Muscle layer of duodenum (tissue), 2 donors: ENCODE results near the gene GRID1.

Experiments used
- H3K27ac ChIP-seq: one replicate; pipeline ENCODE4 v1.7.0; 2013; ENCODE audit warnings: mild to moderate bottlenecking, low read length
- H3K27me3 ChIP-seq: one replicate; pipeline ENCODE4 v1.7.0; 2013; ENCODE audit warnings: low read depth, mild to moderate bottlenecking, control low read depth, low read length
- H3K36me3 ChIP-seq, 2 donors: one replicate each; pipeline ENCODE4 v1.7.0; 2013; ENCODE audit warnings: low read length in 2 of 2, control low read depth in 1 of 2, mild to moderate bottlenecking in 1 of 2; ENCODE audit not compliant: insufficient read depth in 2 of 2, control insufficient read depth in 1 of 2
- H3K4me1 ChIP-seq, 2 donors: one replicate each; pipeline ENCODE4 v1.7.0; 2013; ENCODE audit warnings: low read length in 2 of 2, mild to moderate bottlenecking in 2 of 2, control low read depth in 1 of 2, moderate library complexity in 1 of 2; ENCODE audit not compliant: insufficient read depth in 2 of 2, control insufficient read depth in 1 of 2
- H3K4me3 ChIP-seq, 2 donors: one replicate each; pipeline ENCODE4 v1.7.0; 2013; ENCODE audit warnings: low read length in 2 of 2, low read depth in 1 of 2, mild to moderate bottlenecking in 1 of 2
- H3K9me3 ChIP-seq, 2 donors: one replicate each; pipeline ENCODE4 v1.7.0; 2013; ENCODE audit warnings: low read length in 2 of 2, control low read depth in 1 of 2, mild to moderate bottlenecking in 1 of 2; ENCODE audit not compliant: control insufficient read depth in 1 of 2
- donor health status: healthy.

The GRID1 gene

DNA sequence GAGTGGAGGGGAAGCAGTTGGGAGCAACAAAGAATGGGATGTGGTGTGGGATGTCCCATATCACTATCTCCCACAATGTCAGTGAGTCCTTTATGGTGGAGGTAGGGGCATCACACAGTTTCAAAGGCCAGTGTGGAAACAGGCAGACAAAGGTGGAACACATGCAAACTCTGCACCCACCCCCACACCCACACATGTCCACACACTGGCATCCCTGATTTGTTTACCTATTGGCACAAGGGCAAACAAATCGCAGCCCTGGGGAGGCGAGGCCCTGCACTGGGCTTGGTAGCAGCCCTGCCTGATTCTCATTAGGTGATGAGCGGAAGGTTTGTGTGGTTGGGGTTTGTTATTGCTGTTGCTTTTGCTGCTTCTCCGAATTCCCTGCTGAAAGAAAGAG is 243.3 kb downstream of the GRID1 start:
- no peaks in the 10 kb centered on the region for H3K27me3 ChIP-seq
- no peaks in the 10 kb centered on the region for H3K9me3 ChIP-seq
- no peak overlapping the region for H3K27ac ChIP-seq
- no peaks in the 10 kb centered on the region for H3K4me1 ChIP-seq
- no peak overlapping the region for H3K4me3 ChIP-seq
- H3K36me3 ChIP-seq = no peaks in the 10 kb centered on the region

GRCh38 chr10:86122646-86123045 is 243.9 kb downstream of the GRID1 start:
- H3K27me3 ChIP-seq = no peaks in the 10 kb centered on the region
- H3K27ac ChIP-seq = no peak overlapping the region
- no peak overlapping the region for H3K4me3 ChIP-seq
- H3K4me1 ChIP-seq = no peaks in the 10 kb centered on the region
- H3K9me3 ChIP-seq = no peaks in the 10 kb centered on the region
- no peaks in the 10 kb centered on the region for H3K36me3 ChIP-seq

GRCh38 chr10:86121200-86121599 is 245.4 kb downstream of the GRID1 start:
- no peaks in the 10 kb centered on the region for H3K36me3 ChIP-seq
- H3K9me3 ChIP-seq = no peaks in the 10 kb centered on the region
- H3K27ac ChIP-seq = no peak overlapping the region
- no peak overlapping the region for H3K4me3 ChIP-seq
- no peaks in the 10 kb centered on the region for H3K27me3 ChIP-seq
- H3K4me1 ChIP-seq = no peaks in the 10 kb centered on the region

- Histone ChIP-seq H3K27me3 (no peaks in the 10 kb centered on the region), H3K4me1 (no peaks in the 10 kb centered on the region), H3K4me3 (no peak overlapping the region), H3K36me3 (no peaks in the 10 kb centered on the region), H3K27ac (no peak overlapping the region), H3K9me3 (no peaks in the 10 kb centered on the region)
Measured at GRCh38 chr10:86117051-86117450, 249.5 kb downstream of the GRID1 start.

DNA sequence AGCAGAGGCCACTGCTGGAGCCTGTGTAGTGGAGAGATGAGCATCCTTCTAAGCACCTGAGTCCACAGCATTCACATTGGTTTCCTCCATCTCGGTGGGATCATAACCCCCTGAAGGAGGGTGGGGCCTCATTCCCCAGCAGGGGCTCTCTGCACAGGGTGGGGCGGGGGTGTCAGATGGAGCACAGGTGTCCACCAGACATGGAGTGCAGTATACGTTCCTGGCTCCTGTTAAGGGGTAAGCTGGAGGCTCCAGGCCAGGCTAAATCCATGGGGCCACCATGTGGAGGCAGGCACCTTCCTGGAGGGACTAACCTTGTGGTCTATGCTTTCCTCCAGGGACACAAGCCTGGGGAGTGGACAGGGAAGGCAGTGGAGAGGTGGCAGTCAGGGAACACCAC is 252.6 kb downstream of the GRID1 start:
- H3K4me1 ChIP-seq = no peaks in the 10 kb centered on the region
- H3K27me3 ChIP-seq = no peaks in the 10 kb centered on the region
- peaks cover 0 to 3% of the 10 kb centered on the region in 2 donors for H3K9me3 ChIP-seq
- H3K36me3 ChIP-seq = no peaks in the 10 kb centered on the region
- no peak overlapping the region for H3K4me3 ChIP-seq
- no peak overlapping the region for H3K27ac ChIP-seq

DNA sequence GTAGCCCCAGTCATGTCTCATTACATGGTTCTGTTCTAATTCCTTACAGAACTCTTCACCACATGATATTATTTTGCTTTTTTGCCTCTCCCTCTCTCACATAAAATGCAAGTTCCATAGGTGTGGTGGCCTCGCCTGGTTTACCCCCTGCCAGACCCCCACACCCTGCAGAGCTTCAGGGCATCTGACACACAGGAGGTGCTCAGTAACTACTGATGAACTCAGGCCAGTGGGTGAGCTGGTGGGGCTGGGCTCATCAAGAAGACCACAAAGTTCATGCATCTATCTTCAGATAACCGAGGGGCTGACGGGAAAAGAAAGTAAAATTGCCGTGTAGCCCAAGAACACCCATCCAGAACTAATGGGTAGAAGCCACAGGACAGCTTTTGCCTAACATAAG is 253.1 kb downstream of the GRID1 start:
- H3K36me3 ChIP-seq = no peaks in the 10 kb centered on the region
- no peaks in the 10 kb centered on the region for H3K27me3 ChIP-seq
- no peak overlapping the region for H3K27ac ChIP-seq
- H3K4me1 ChIP-seq = no peaks in the 10 kb centered on the region
- no peak overlapping the region for H3K4me3 ChIP-seq
- H3K9me3 ChIP-seq = peaks cover 0 to 3% of the 10 kb centered on the region in 2 donors

- no peaks in the 10 kb centered on the region for H3K36me3 ChIP-seq
- no peaks in the 10 kb centered on the region for H3K4me1 ChIP-seq
- no peak overlapping the region for H3K27ac ChIP-seq
- no peak overlapping the region for H3K4me3 ChIP-seq
- H3K9me3 ChIP-seq = peaks cover 0 to 3% of the 10 kb centered on the region in 2 donors
- no peaks in the 10 kb centered on the region for H3K27me3 ChIP-seq
Measured at GRCh38 chr10:86113044-86113443, 253.6 kb downstream of the GRID1 start.

DNA sequence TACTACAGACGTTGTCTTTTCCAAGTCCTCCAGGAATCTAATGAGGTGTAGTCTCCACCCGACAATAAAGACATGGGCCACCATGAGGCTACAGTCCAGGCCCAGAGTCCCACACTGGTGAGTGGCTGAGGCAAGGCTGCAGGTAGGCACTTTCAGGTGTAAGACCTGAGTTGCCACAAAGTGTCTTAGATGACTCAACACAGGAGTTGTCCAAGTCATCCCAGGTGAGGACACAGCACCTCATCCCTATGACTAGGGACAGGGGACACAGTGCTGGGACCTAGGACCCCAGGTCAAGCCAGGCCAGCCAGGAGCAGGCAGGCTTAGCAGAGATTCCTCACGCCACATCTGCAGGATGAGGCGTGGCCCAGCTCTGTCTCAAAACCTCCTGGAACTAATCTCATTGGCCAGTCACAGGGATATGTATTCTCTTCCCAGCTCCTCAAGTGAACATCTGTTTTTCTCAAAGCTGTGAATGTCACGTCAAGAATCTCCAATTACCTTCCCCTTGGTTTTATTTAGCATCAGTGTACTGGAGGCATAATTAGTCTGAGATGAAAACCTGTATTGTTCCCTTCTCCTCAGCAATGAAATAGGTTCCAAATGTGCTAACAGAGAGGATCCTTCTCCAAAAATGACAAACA is 254.6 kb downstream of the GRID1 start:
- no peaks in the 10 kb centered on the region for H3K27me3 ChIP-seq
- H3K9me3 ChIP-seq = peaks cover 0 to 3% of the 10 kb centered on the region in 2 donors
- H3K27ac ChIP-seq = no peak overlapping the region
- no peaks in the 10 kb centered on the region for H3K36me3 ChIP-seq
- H3K4me3 ChIP-seq = no peak overlapping the region
- no peaks in the 10 kb centered on the region for H3K4me1 ChIP-seq

- no peak overlapping the region for H3K4me3 ChIP-seq
- no peaks in the 10 kb centered on the region for H3K36me3 ChIP-seq
- no peaks in the 10 kb centered on the region for H3K27me3 ChIP-seq
- no peak overlapping the region for H3K27ac ChIP-seq
- peaks cover 0 to 3% of the 10 kb centered on the region in 2 donors for H3K9me3 ChIP-seq
- no peaks in the 10 kb centered on the region for H3K4me1 ChIP-seq
Measured at GRCh38 chr10:86110156-86110786, 256.3 kb downstream of the GRID1 start.

DNA sequence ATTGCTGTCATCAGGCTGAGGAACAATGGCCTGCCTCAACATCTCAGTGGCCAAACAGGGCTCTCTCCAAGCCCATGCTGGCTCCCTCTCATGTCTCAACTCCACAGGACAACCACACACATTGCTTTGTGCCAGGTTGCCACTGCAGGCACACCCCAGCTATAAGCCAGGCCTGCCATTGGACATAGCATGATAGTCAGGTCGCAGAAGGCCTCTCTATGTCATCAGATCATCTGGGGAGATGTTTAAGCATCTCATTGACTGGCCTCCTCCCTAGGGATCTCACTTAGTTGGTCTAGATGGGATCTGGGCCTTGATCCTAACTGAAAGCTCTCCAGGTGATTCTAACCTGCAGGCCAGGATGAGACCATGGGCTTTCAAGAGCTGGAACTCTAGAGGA is 257.2 kb downstream of the GRID1 start:
- H3K9me3 ChIP-seq = peaks cover 0 to 3% of the 10 kb centered on the region in 2 donors
- no peaks in the 10 kb centered on the region for H3K36me3 ChIP-seq
- no peaks in the 10 kb centered on the region for H3K4me1 ChIP-seq

DNA sequence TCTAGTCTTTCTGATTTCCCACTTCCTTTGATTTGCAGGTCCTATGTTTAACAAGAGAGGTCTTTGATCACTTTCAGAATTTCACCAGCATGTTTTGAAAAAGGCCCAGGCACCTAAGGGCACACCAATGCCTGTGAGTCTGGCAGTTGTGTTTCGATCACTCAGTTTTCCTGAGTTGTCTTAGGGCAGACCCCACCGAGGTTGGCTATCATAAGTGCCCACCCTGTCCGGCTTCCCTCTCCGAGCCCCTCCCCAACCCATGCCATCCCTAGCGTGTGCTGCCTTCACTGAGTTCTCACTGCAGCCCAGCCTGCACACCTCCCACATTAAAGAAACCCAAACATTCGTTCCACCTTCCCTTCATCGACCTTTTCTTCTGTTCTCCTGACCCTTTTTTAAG is 257.9 kb downstream of the GRID1 start:
- H3K4me3 ChIP-seq = no peak overlapping the region
- H3K4me1 ChIP-seq = no peaks in the 10 kb centered on the region
- no peak overlapping the region for H3K27ac ChIP-seq
- peaks cover 0 to 3% of the 10 kb centered on the region in 2 donors for H3K9me3 ChIP-seq
- no peaks in the 10 kb centered on the region for H3K36me3 ChIP-seq
- H3K27me3 ChIP-seq = no peaks in the 10 kb centered on the region

More for the DNA sequence above, 257.2 kb downstream of the GRID1 start:
- H3K4me3 ChIP-seq = no peak overlapping the region
- no peak overlapping the region for H3K27ac ChIP-seq
- no peaks in the 10 kb centered on the region for H3K27me3 ChIP-seq
